ENCODE data around the gene SLC6A4. TPM values are rescaled to one million over a fixed set of nuclear protein-coding genes. Genes with fewer than 3 reads are reported as not detected.

The SLC6A4 gene
- total RNA-seq, 2 experiments from 2014 or later: not detected

DNA sequence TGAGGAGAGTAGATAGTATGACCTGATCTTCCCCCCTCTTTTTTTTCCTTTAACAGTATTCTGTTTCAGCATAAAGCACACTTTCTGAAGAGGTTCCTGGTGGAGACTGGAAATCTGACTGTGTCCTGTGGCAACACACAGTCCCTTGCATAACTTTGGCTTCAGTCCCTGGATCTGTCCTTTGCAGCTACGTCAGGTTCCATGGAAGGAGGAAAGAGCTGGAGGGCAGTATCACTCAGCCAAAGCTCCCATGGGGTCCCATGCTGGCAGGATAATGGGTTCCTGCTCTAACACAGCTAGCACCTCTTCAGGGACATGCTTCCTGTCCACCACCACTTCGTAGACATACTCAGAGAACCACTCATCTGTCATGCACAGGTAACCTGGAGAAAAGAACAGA, 13.3 kb upstream of the SLC6A4 start:
- ChIA-PET POLR2A (no interaction called here), CTCF (no interaction called here)
- no peaks in the 10 kb centered on the region for H3K27me3 Mint-ChIP-seq
- no peaks in the 10 kb centered on the region for H3K4me1 Mint-ChIP-seq (ENCODE audit: low read depth)
- H3K9me3 Mint-ChIP-seq: no peaks in the 10 kb centered on the region
- intact Hi-C loops (cut with micrococcal nuclease): no loop called here
- H3K4me3 Mint-ChIP-seq: no peak overlapping the region
- ATAC-seq (no peak), DNase-seq (no peak)
- TF ChIP-seq, protein P1, sequence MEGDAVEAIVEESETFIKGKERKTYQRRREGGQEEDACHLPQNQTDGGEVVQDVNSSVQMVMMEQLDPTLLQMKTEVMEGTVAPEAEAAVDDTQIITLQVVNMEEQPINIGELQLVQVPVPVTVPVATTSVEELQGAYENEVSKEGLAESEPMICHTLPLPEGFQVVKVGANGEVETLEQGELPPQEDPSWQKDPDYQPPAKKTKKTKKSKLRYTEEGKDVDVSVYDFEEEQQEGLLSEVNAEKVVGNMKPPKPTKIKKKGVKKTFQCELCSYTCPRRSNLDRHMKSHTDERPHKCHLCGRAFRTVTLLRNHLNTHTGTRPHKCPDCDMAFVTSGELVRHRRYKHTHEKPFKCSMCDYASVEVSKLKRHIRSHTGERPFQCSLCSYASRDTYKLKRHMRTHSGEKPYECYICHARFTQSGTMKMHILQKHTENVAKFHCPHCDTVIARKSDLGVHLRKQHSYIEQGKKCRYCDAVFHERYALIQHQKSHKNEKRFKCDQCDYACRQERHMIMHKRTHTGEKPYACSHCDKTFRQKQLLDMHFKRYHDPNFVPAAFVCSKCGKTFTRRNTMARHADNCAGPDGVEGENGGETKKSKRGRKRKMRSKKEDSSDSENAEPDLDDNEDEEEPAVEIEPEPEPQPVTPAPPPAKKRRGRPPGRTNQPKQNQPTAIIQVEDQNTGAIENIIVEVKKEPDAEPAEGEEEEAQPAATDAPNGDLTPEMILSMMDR (IDR thresholded peaks at IDR 0.05): no peak
- H3K36me3 Mint-ChIP-seq (ENCODE audit: low read depth): peaks cover 51% of the 10 kb centered on the region
- no peak overlapping the region for H3K27ac Mint-ChIP-seq

- TF ChIP-seq, protein P1 (IDR thresholded peaks at IDR 0.05): no peak
These were observed 11.0 kb upstream of the SLC6A4 start for GRCh38 chr17:30246460-30246859.

GRCh38 chr17:30244853-30245385, 9.4 kb upstream of the SLC6A4 start:
- CTCF ChIA-PET: interaction anchor here (1.0 to 1.8 kb wide), 4 partner anchors 8 to 92 kb away, joined by 3 to 5 read pairs (median 4); no protein-coding TSS in a partner anchor
- Mint-ChIP-seq H3K27me3 (no peaks in the 10 kb centered on the region), H3K36me3 (ENCODE audit: low read depth) (peaks cover 25% of the 10 kb centered on the region), H3K9me3 (no peaks in the 10 kb centered on the region), H3K4me3 (no peak overlapping the region), H3K4me1 (ENCODE audit: low read depth) (no peaks in the 10 kb centered on the region), H3K27ac (no peak overlapping the region)
- ATAC-seq (no peak), DNase-seq (no peak)
- TF ChIP-seq, protein P1 (IDR thresholded peaks at IDR 0.05): no peak
- POLR2A ChIA-PET: no interaction called here
- intact Hi-C loops (cut with micrococcal nuclease): no loop called here

More at GRCh38 chr17:30246460-30246859, 11.0 kb upstream of the SLC6A4 start:
- Mint-ChIP-seq H3K4me1 (ENCODE audit: low read depth) (no peaks in the 10 kb centered on the region), H3K4me3 (no peak overlapping the region), H3K27me3 (no peaks in the 10 kb centered on the region), H3K36me3 (ENCODE audit: low read depth) (peaks cover 39% of the 10 kb centered on the region), H3K9me3 (no peaks in the 10 kb centered on the region), H3K27ac (no peak overlapping the region)
- ATAC-seq (no peak), DNase-seq (no peak)
- ChIA-PET CTCF (interaction anchor here (1.6 kb wide), 1 partner anchor 90 kb away, joined by 4 read pairs; no protein-coding TSS in a partner anchor), POLR2A (no interaction called here)
- intact Hi-C loops (cut with micrococcal nuclease): no loop called here

DNA sequence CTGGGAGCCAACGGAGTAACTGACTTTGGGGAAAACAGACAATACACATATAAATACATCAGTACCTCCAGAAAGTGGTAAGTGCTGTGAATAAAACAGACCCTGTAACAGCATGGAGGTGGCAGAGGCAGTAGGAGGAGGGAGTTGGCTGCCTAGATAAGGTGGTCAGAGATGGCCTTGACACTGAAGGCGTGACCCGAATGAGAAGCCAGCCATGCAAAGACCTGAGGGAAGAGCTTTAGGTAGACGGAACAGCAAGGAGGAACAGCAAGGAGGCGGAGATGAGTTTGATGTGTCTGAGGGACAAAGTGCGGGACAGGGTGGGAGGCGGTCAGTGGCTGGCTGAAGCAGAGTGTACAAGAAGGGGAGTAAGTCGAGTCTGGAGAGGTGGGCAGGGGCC, 8.1 kb upstream of the SLC6A4 start:
- H3K27ac Mint-ChIP-seq: no peak overlapping the region
- POLR2A ChIA-PET: no interaction called here
- no peaks in the 10 kb centered on the region for H3K9me3 Mint-ChIP-seq
- no peak for ATAC-seq
- TF ChIP-seq, protein P1 (IDR thresholded peaks at IDR 0.05): no peak
- no peaks in the 10 kb centered on the region for H3K4me1 Mint-ChIP-seq (ENCODE audit: low read depth)
- H3K27me3 Mint-ChIP-seq: peaks cover 7% of the 10 kb centered on the region
- intact Hi-C loops (cut with micrococcal nuclease): no loop called here
- CTCF ChIA-PET: interaction anchor here (1.8 kb wide), 1 partner anchor 40 kb away, joined by 4 read pairs; no protein-coding TSS in a partner anchor
- peaks cover 13% of the 10 kb centered on the region for H3K36me3 Mint-ChIP-seq (ENCODE audit: low read depth)
- H3K4me3 Mint-ChIP-seq: no peak overlapping the region
- DNase-seq: no peak

GRCh38 chr17:30243002-30243401, 7.5 kb upstream of the SLC6A4 start:
- Mint-ChIP-seq H3K27me3 (peaks cover 11% of the 10 kb centered on the region), H3K36me3 (ENCODE audit: low read depth) (peaks cover 8% of the 10 kb centered on the region), H3K4me1 (ENCODE audit: low read depth) (peaks cover 3% of the 10 kb centered on the region), H3K27ac (no peak overlapping the region), H3K4me3 (no peak overlapping the region), H3K9me3 (no peaks in the 10 kb centered on the region)
- POLR2A ChIA-PET: no interaction called here
- CTCF ChIA-PET: interaction anchor here (1.8 kb wide), 1 partner anchor 39 kb away, joined by 4 read pairs; no protein-coding TSS in a partner anchor
- no peak for ATAC-seq
- DNase-seq: no peak
- intact Hi-C loops (cut with micrococcal nuclease): no loop called here
- TF ChIP-seq, protein P1 (IDR thresholded peaks at IDR 0.05): no peak
